IMR-90 (cell line): ENCODE data around the gene LMNTD2. TPM values are rescaled to one million over a fixed set of nuclear protein-coding genes. Genes with fewer than 3 reads are reported as not detected.

Experiments
- ATAC-seq: fragments of 200-7000 bp; cut with Tn5 transposase; 2 replicates; pipeline ENCODE4 v1.9.1; 2020; ENCODE audit warnings: low read depth, mild to moderate bottlenecking, moderate library complexity
- BruUV-seq: library from RNA; stranded (reverse); fragments of 400-500 nt; replicated peaks from 2 replicates; lab custom pipeline; 2021; lab: Mats Ljungman, UMichigan
- CTCF ChIA-PET: fragments of 300-600 bp; formaldehyde crosslinking; extraction: SDS; loops from one replicate; lab custom pipeline; 2021; ENCODE audit warnings: antibody characterized with exemption; lab: Yijun Ruan, JAX
- POLR2A ChIA-PET: fragments of 300-600 bp; sonication (Branson Sonifier 250); formaldehyde crosslinking; loops from one replicate; lab custom pipeline; 2022; ENCODE audit warnings: antibody characterized with exemption; ENCODE audit not compliant: unreplicated experiment; lab: Charles Lee
- DNase-seq: peaks from one replicate; pipeline ENCODE4 v3.0.0; 2013
- H2AFZ ChIP-seq: replicated peaks from 2 replicates; pipeline ENCODE3; 2013; ENCODE audit warnings: low read length, mild to moderate bottlenecking; ENCODE audit not compliant: poor library complexity
- H2AK5ac ChIP-seq: 2 replicates; pipeline ENCODE4 v1.6.1; 2013; ENCODE audit warnings: low read depth, low read length, inconsistent platforms
- H2AK9ac ChIP-seq: replicated peaks from 2 replicates; pipeline ENCODE3; 2013; ENCODE audit warnings: mild to moderate bottlenecking, low read depth, low read length, moderate library complexity; ENCODE audit not compliant: poor library complexity
- H2BK120ac ChIP-seq: 2 replicates; pipeline ENCODE4 v1.6.1; 2013; ENCODE audit warnings: low read depth, low read length, inconsistent platforms
- H2BK15ac ChIP-seq: 3 replicates; pipeline ENCODE4 v1.6.1; 2013; ENCODE audit warnings: low read depth, low read length, inconsistent platforms
- H2BK20ac ChIP-seq: 2 replicates; pipeline ENCODE4 v1.6.1; 2013; ENCODE audit warnings: low read depth, mild to moderate bottlenecking, inconsistent platforms, low read length, moderate library complexity
- H2BK5ac ChIP-seq: 2 replicates; pipeline ENCODE4 v1.6.1; 2013; ENCODE audit warnings: mild to moderate bottlenecking, low read depth, low read length, inconsistent platforms; ENCODE audit not compliant: poor library complexity, severe bottlenecking
- H3K14ac ChIP-seq: replicated peaks from 2 replicates; pipeline ENCODE4 v1.6.1; 2013; ENCODE audit warnings: low read depth, low read length, inconsistent platforms
- H3K18ac ChIP-seq: 2 replicates; pipeline ENCODE4 v1.6.1; 2013; ENCODE audit warnings: low read depth, low read length, control low read depth
- H3K23ac ChIP-seq: 2 replicates; pipeline ENCODE4 v1.6.1; 2013; ENCODE audit warnings: low read depth, low read length, inconsistent platforms
- H3K27ac ChIP-seq: 2 replicates; pipeline ENCODE4 v1.5.1; 2013; ENCODE audit warnings: mild to moderate bottlenecking, control low read depth, low read length; ENCODE audit not compliant: insufficient read depth
- H3K27me3 ChIP-seq: 2 replicates; pipeline ENCODE4 v1.6.1; 2013; ENCODE audit warnings: low read length; ENCODE audit not compliant: control insufficient read depth, insufficient read depth
- H3K36me3 ChIP-seq: 2 replicates; pipeline ENCODE4 v1.6.1; 2013; ENCODE audit warnings: low read length, mixed read lengths; ENCODE audit not compliant: control insufficient read depth, insufficient read depth
- H3K4ac ChIP-seq: 2 replicates; pipeline ENCODE4 v1.6.1; 2013; ENCODE audit warnings: low read depth, low read length, inconsistent platforms
- H3K4me1 ChIP-seq: 2 replicates; pipeline ENCODE4 v1.6.1; 2013; ENCODE audit warnings: low read length, mixed read lengths; ENCODE audit not compliant: control insufficient read depth, insufficient read depth
- H3K4me2 ChIP-seq: 2 replicates; pipeline ENCODE4 v1.6.1; 2013; ENCODE audit warnings: low read depth, mild to moderate bottlenecking, control low read depth, low read length, moderate library complexity
- H3K4me3 ChIP-seq: 2 replicates; pipeline ENCODE4 v1.5.1; 2013; ENCODE audit warnings: low read depth, mild to moderate bottlenecking, control low read depth, low read length, moderate library complexity; ENCODE audit not compliant: insufficient read depth
- H3K56ac ChIP-seq: 2 replicates; pipeline ENCODE4 v1.6.1; 2013; ENCODE audit warnings: low read length, inconsistent platforms; ENCODE audit not compliant: insufficient read depth; ENCODE audit errors: extremely low read depth
- H3K79me1 ChIP-seq, 2 experiments: 2 replicates each; pipeline ENCODE4 v1.6.1; 2013; ENCODE audit warnings: low read length in 2 of 2, inconsistent platforms in 1 of 2, low read depth in 1 of 2
- H3K9ac ChIP-seq: 2 replicates; pipeline ENCODE4 v1.6.1; 2013; ENCODE audit warnings: low read depth, low read length, control low read depth
- H3K9me1 ChIP-seq: 2 replicates; pipeline ENCODE4 v1.6.1; 2013; ENCODE audit warnings: low read length, inconsistent platforms; ENCODE audit not compliant: insufficient read depth
- H3K9me3 ChIP-seq: 2 replicates; pipeline ENCODE4 v1.6.1; 2013; ENCODE audit warnings: low read length; ENCODE audit not compliant: control insufficient read depth, insufficient read depth
- H4K20me1 ChIP-seq: 2 replicates; pipeline ENCODE4 v1.6.1; 2013; ENCODE audit warnings: low read length, inconsistent platforms; ENCODE audit not compliant: insufficient read depth
- H4K5ac ChIP-seq: 2 replicates; pipeline ENCODE4 v1.6.1; 2013; ENCODE audit warnings: mild to moderate bottlenecking, low read depth, low read length, control low read depth
- H4K8ac ChIP-seq, 2 experiments: 2 replicates each; pipeline ENCODE4 v1.6.1; 2013; ENCODE audit warnings: low read depth in 2 of 2, low read length in 2 of 2, control low read depth in 1 of 2, inconsistent platforms in 1 of 2
- H4K91ac ChIP-seq: 2 replicates; pipeline ENCODE4 v1.6.1; 2013; ENCODE audit warnings: low read depth, low read length, inconsistent platforms; ENCODE audit not compliant: insufficient read depth
- CEBPB ChIP-seq: IDR thresholded peaks from 2 replicates; pipeline ENCODE4 v1.6.1; 2012; ENCODE audit warnings: low read depth, low read length, improper control_type of control experiment
- CHD1 ChIP-seq: IDR thresholded peaks from 2 replicates; pipeline ENCODE4 v1.6.1; 2012; ENCODE audit warnings: low read depth, low read length, improper control_type of control experiment
- CTCF ChIP-seq: conservative IDR thresholded peaks from 2 replicates; pipeline ENCODE4 v1.5.1; 2012; ENCODE audit warnings: mild to moderate bottlenecking, low read depth, low read length, improper control_type of control experiment
- FOS ChIP-seq: fragments of 150-350 bp; IDR thresholded peaks from 2 replicates; pipeline ENCODE4 v1.6.1; 2016; ENCODE audit warnings: low read depth, low read length
- MAFK ChIP-seq: IDR thresholded peaks from 2 replicates; pipeline ENCODE4 v1.6.1; 2012; ENCODE audit warnings: low read depth, low read length, improper control_type of control experiment
- MAZ ChIP-seq: IDR thresholded peaks from 2 replicates; pipeline ENCODE4 v1.6.1; 2012; ENCODE audit warnings: low read depth, mild to moderate bottlenecking, low read length, improper control_type of control experiment, moderate library complexity, borderline replicate concordance
- MXI1 ChIP-seq: IDR thresholded peaks from 2 replicates; pipeline ENCODE4 v1.6.1; 2012; ENCODE audit warnings: low read depth, mild to moderate bottlenecking, low read length, moderate library complexity, borderline replicate concordance
- NFE2L2 ChIP-seq: fragments of 150-350 bp; IDR thresholded peaks from 2 replicates; pipeline ENCODE4 v1.6.1; 2016; ENCODE audit warnings: low read depth, mild to moderate bottlenecking, low read length
- POLR2A ChIP-seq: IDR thresholded peaks from 2 replicates; pipeline ENCODE4 v1.6.1; 2012; ENCODE audit warnings: mild to moderate bottlenecking, low read depth, low read length
- RAD21 ChIP-seq: IDR thresholded peaks from 2 replicates; pipeline ENCODE4 v1.6.1; 2012; ENCODE audit warnings: low read length, improper control_type of control experiment
- RCOR1 ChIP-seq: IDR thresholded peaks from 2 replicates; pipeline ENCODE4 v1.6.1; 2012; ENCODE audit warnings: mild to moderate bottlenecking, low read length, improper control_type of control experiment; ENCODE audit not compliant: insufficient replicate concordance
- RFX5 ChIP-seq: IDR thresholded peaks from 2 replicates; pipeline ENCODE4 v1.8.0; 2012; ENCODE audit warnings: low read depth, mild to moderate bottlenecking, low read length, moderate library complexity
- SMC3 ChIP-seq: fragments of 150-350 bp; IDR thresholded peaks from 2 replicates; pipeline ENCODE4 v1.6.1; 2016; ENCODE audit warnings: low read depth, mild to moderate bottlenecking, antibody characterized with exemption, low read length, moderate library complexity
- USF2 ChIP-seq: fragments of 150-350 bp; IDR thresholded peaks from 2 replicates; pipeline ENCODE4 v1.6.1; 2017; ENCODE audit warnings: mild to moderate bottlenecking, antibody characterized with exemption, low read length, low read depth
- WGBS, 2 experiments: methylation state at CpG; one replicate each; pipeline versions ENCODE4 v1.1.5 to v1.1.7; 2013; ENCODE audit warnings: missing lambda C conversion rate in 2 of 2; ENCODE audit not compliant: insufficient read length in 1 of 2; ENCODE audit errors: extremely low coverage in 2 of 2; 5-methylcytosine and 5-hydroxymethylcytosine counted together
- dilution Hi-C: fragments of 300-500 bp; cut with HindIII; formaldehyde crosslinking; loops from one replicate; pipeline ENCODE4 v1.14.3; 2018; ENCODE audit warnings: low sequenced_read_pairs; ENCODE audit not compliant: unreplicated experiment
- in situ Hi-C: fragments of 300-500 bp; cut with MboI; formaldehyde crosslinking; loops from 3 replicates; pipeline ENCODE4 v1.14.3; 2019; ENCODE audit warnings: low sequenced_read_pairs, inconsistent platforms, mixed read lengths
- intact Hi-C: fragments of 100-400 bp; cut with micrococcal nuclease; formaldehyde crosslinking; loops from 2 replicates; pipeline ENCODE4 v1.10.0; 2022
- polyA plus RNA-seq, 3 experiments: library from polyadenylated mRNA; depleted of rRNA; stranded (reverse); fragments of >200 nt; gene quantifications; 2 replicates each; pipeline ENCODE4 v1.2.3, GENCODE V29; 2012; ENCODE audit warnings: low replicate concordance in 1 of 3
- total RNA-seq: library from RNA; depleted of rRNA; stranded (reverse); fragments of >200 nt; gene quantifications from 2 replicates; pipeline ENCODE4 v1.2.3, GENCODE V29; 2012

LMNTD2 gene
- total and polyA plus RNA-seq, 2 of the 4 experiments (the other 2 are of a cell fraction), result 0.18 to 1.3 TPM

GRCh38 chr11:586376-587316 is 26.1 kb upstream of the LMNTD2 start:
- peaks cover 55% of the 10 kb centered on the region for H3K36me3 ChIP-seq
- dilution Hi-C loops, result no loop called here
- H3K23ac ChIP-seq, result no peak overlapping the region
- no peak overlapping the region for H3K18ac ChIP-seq
- H2AK5ac ChIP-seq, result no peak overlapping the region
- H4K91ac ChIP-seq, result no peak overlapping the region
- no peaks in the 10 kb centered on the region for H3K27me3 ChIP-seq
- no peak overlapping the region for H3K4ac ChIP-seq
- no peak overlapping the region for H3K9ac ChIP-seq
- H3K9me1 ChIP-seq, result peaks cover 12% of the 10 kb centered on the region; the same call in 1 of the 2 replicates
- peak overlapping the region; percentile 32 for H2AFZ ChIP-seq
- in situ Hi-C loops, result no loop called here
- no peak overlapping the region for H3K4me2 ChIP-seq
- no peak overlapping the region for H2AK9ac ChIP-seq
- H3K27ac ChIP-seq, result no peak overlapping the region
- H3K4me1 ChIP-seq, result peaks cover 7% of the 10 kb centered on the region; the same call in 1 of the 2 replicates
- H2BK5ac ChIP-seq, result peak overlapping the region; percentile 2
- no peak overlapping the region for H3K4me3 ChIP-seq
- peaks cover 77% of the 10 kb centered on the region for H4K20me1 ChIP-seq
- no peak overlapping the region for H2BK120ac ChIP-seq
- no peak overlapping the region for H2BK20ac ChIP-seq
- no peak overlapping the region for H2BK15ac ChIP-seq
- H4K8ac ChIP-seq, result no peak overlapping the region
- BruUV-seq, result no TSS peak
- intact Hi-C loops, result no loop called here
- ATAC-seq (no peak), DNase-seq (no peak)
- 95% methylated on average over 16 of the region's 32 CpGs; no CpG with 5 or more reads in 1 of the 2 experiments for WGBS, 2 experiments
- no peak overlapping the region for H4K5ac ChIP-seq
- no peak overlapping the region for H3K56ac ChIP-seq
- POLR2A ChIA-PET, result no interaction called here
- no peak overlapping the region for H3K14ac ChIP-seq
- no peaks in the 10 kb centered on the region for H3K9me3 ChIP-seq
- H3K79me1 ChIP-seq, result peaks cover 30 to 70% of the 10 kb centered on the region in 2 experiments
- CTCF ChIA-PET, result no interaction called here
- TF ChIP-seq RCOR1 (no peak), SMC3 (no peak), NFE2L2 (no peak), POLR2A (no peak), RAD21 (no peak), MAFK (no peak), FOS (no peak), MXI1 (no peak), MAZ (no peak), RFX5 (no peak), USF2 (no peak), CTCF (no peak), CEBPB (no peak), CHD1 (no peak)
